ENCODE results near the gene CHMP1B. TPM values are rescaled to one million over a fixed set of nuclear protein-coding genes. Genes with fewer than 3 reads are reported as not detected.

CHMP1B gene
- total RNA-seq, 1 donor from 2014 or later, result 56.1 TPM

DNA sequence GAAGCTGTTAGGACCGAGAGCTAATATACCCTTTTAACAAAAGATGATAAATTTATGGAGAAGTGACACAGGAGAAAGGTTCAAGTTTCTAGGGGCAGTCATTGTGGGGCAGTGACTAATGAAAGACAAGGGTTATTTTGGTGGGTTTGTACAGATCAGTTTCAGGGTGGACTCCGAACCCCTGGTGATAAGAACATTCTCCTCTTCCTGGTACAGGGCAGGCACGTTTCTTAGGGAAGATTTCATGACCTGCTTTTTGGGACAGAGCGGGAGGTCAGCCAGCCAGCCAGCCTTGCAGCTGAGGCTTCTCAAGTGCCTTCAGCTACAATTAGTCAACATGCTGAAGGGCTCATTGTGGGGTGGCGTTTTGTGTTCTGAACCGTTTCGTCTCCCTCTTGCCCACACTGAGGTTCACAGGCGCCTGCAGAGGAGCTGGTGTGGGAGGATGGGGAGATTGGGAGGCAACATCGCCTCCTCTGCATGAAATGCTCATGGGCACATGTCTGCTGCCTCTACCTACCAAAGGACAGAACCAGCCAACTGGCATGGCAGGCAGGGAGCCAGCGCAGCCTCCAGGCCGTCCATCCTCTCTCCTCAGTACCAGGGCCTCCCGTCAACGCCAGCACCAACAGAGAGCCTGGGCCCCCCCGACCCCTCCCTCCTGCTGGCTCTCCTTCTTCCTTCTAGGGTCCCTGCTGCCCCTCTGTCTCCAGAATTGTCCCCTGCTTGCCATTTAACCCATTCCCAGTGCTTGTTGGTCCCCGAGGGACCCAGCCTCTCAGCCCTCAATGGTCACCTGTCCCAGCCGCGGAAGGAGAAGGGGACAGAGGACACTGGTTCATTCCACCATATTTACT lies 9.6 kb downstream of the CHMP1B start:
- TF ChIP-seq CTCF (IDR thresholded peaks at IDR 0.05; ENCODE audit: partially characterized antibody, unreplicated experiment), result no peak
- peaks cover 6% of the 10 kb centered on the region for H3K4me1 Mint-ChIP-seq (ENCODE audit: low read depth, unreplicated experiment)
- no peak for DNase-seq
- H3K9me3 Mint-ChIP-seq (ENCODE audit: unreplicated experiment), result peaks cover 2% of the 10 kb centered on the region
- H3K27me3 Mint-ChIP-seq (ENCODE audit: unreplicated experiment), result peaks cover 4% of the 10 kb centered on the region
- H3K27ac Mint-ChIP-seq (ENCODE audit: unreplicated experiment), result no peak overlapping the region
- H3K36me3 Mint-ChIP-seq (ENCODE audit: unreplicated experiment), result peaks cover 17% of the 10 kb centered on the region
- no peak overlapping the region for H3K4me3 Mint-ChIP-seq (ENCODE audit: unreplicated experiment)

DNA sequence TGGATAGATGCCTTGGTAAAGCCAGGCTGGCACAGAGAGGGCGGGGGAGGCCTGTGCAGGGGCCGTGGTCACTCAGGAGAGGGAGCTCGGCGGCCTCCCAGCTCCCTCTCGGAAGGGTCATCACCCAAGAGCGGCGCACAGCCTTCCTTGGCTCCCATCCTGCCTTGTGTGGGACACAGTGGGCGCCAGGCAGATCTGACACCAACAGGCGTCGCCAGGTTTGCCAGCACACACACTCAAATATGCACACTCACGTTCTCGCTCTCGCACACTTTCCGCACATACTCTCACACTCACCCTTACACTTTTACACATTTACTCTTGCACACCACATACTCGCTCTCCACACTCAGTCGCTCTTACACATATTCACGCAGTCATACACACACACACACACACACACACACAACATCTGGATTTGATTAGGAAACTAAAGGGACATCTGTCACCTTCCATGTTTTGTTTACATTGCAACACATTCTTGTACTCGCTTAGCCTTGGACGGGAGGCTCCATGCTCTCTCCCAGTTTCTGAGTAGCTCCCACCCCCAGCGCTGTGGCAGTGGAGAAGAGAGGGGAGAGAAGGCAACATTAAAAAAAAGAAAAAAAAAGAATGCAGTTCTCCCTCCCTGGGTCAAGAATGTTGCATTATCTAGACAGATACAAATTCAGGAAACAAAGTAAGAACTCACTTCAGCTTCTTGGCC lies 10.5 kb downstream of the CHMP1B start:
- Mint-ChIP-seq H3K36me3 (ENCODE audit: unreplicated experiment) (peaks cover 17% of the 10 kb centered on the region), H3K27ac (ENCODE audit: unreplicated experiment) (no peak overlapping the region), H3K4me3 (ENCODE audit: unreplicated experiment) (peak overlapping the region; percentile 9), H3K9me3 (ENCODE audit: unreplicated experiment) (peaks cover 2% of the 10 kb centered on the region), H3K27me3 (ENCODE audit: unreplicated experiment) (peaks cover 4% of the 10 kb centered on the region), H3K4me1 (ENCODE audit: low read depth, unreplicated experiment) (peaks cover 6% of the 10 kb centered on the region)
- DNase-seq, result no peak
- no peak for TF ChIP-seq CTCF (IDR thresholded peaks at IDR 0.05; ENCODE audit: partially characterized antibody, unreplicated experiment)

DNA sequence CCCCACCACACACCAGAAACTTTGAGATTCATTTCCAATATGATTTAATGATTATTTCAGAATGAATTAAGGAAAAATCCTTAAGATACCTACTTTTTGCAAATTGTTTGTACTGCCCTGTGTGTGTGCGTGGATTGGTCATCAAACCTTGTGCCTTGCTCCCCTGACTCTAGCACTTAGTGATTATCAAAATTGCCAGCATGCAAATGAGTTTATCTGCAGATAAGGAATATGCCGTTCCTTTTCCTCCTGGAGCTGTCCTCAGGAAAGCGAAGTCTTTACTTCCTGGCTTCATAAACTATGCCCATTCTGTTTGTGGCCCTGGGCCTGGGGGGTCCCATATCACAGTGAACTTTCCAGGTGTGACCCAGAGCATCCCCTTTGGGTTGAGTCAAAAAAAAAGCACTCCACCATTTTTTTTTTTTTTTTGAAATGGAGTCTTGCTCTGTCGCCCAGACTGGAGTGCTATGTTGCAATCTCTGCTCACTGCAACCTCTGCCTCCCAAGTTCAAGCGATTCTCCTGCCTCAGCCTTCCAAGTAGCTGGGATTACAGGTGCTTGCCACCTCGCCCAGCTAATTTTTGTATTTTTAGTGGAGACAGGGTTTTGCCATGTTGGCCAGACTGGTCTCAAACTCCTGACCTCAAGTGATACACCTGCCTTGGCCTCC lies 11.4 kb downstream of the CHMP1B start:
- H3K9me3 Mint-ChIP-seq (ENCODE audit: unreplicated experiment), result peaks cover 2% of the 10 kb centered on the region
- H3K27ac Mint-ChIP-seq (ENCODE audit: unreplicated experiment), result no peak overlapping the region
- no peak for DNase-seq

GRCh38 chr18:11864471-11864870 lies 13.3 kb downstream of the CHMP1B start:
- peaks cover 17% of the 10 kb centered on the region for H3K36me3 Mint-ChIP-seq (ENCODE audit: unreplicated experiment)
- DNase-seq, result no peak
- H3K9me3 Mint-ChIP-seq (ENCODE audit: unreplicated experiment), result peaks cover 2% of the 10 kb centered on the region
- no peaks in the 10 kb centered on the region for H3K4me1 Mint-ChIP-seq (ENCODE audit: low read depth, unreplicated experiment)
- no peak for TF ChIP-seq CTCF (IDR thresholded peaks at IDR 0.05; ENCODE audit: partially characterized antibody, unreplicated experiment)
- no peak overlapping the region for H3K4me3 Mint-ChIP-seq (ENCODE audit: unreplicated experiment)
- peaks cover 5% of the 10 kb centered on the region for H3K27me3 Mint-ChIP-seq (ENCODE audit: unreplicated experiment)
- no peak overlapping the region for H3K27ac Mint-ChIP-seq (ENCODE audit: unreplicated experiment)

More for the DNA sequence above, 11.4 kb downstream of the CHMP1B start:
- peaks cover 5% of the 10 kb centered on the region for H3K27me3 Mint-ChIP-seq (ENCODE audit: unreplicated experiment)
- peaks cover 17% of the 10 kb centered on the region for H3K36me3 Mint-ChIP-seq (ENCODE audit: unreplicated experiment)
- no peak for TF ChIP-seq CTCF (IDR thresholded peaks at IDR 0.05; ENCODE audit: partially characterized antibody, unreplicated experiment)
- no peak overlapping the region for H3K4me3 Mint-ChIP-seq (ENCODE audit: unreplicated experiment)
- H3K4me1 Mint-ChIP-seq (ENCODE audit: low read depth, unreplicated experiment), result no peaks in the 10 kb centered on the region

Data from glutamatergic neuron (in vitro differentiated cells).